Astrocyte (in vitro differentiated cells and primary cell): ENCODE results near the gene CD70. TPM values are rescaled to one million over a fixed set of nuclear protein-coding genes. Genes with fewer than 3 reads are reported as not detected.

Source experiments
- DNase-seq: peaks from one replicate; pipeline ENCODE4 v3.0.0-alpha.2; 2010; ENCODE audit warnings: low read depth
- FAIRE-seq: peaks from 2 replicates; lab custom pipeline; 2011; peaks lifted over from hg19 to GRCh38; lab: Jason Lieb, UNC
- H2AFZ ChIP-seq: 2 replicates; pipeline ENCODE4 v1.6.0; 2012; ENCODE audit warnings: low read depth, low read length, inconsistent platforms
- H3K27ac ChIP-seq: 2 replicates; pipeline ENCODE4 v1.5.1; 2011; ENCODE audit warnings: low read depth, low read length, inconsistent platforms
- H3K27me3 ChIP-seq: 2 replicates; pipeline ENCODE4 v1.6.0; 2011; ENCODE audit warnings: low read length, inconsistent platforms; ENCODE audit not compliant: insufficient read depth
- H3K36me3 ChIP-seq: 2 replicates; pipeline ENCODE4 v1.5.1; 2011; ENCODE audit warnings: low read length, inconsistent platforms; ENCODE audit not compliant: insufficient read depth
- H3K4me1 ChIP-seq: 2 replicates; pipeline ENCODE4 v1.5.1; 2011; ENCODE audit warnings: low read length, inconsistent platforms; ENCODE audit not compliant: insufficient read depth
- H3K4me2 ChIP-seq: 2 replicates; pipeline ENCODE4 v1.6.0; 2012; ENCODE audit warnings: low read length, inconsistent platforms
- H3K4me3 ChIP-seq: 2 replicates; pipeline ENCODE4 v1.5.1; 2011; ENCODE audit warnings: low read depth, mild to moderate bottlenecking, low read length, inconsistent platforms; ENCODE audit not compliant: insufficient read depth
- H3K79me2 ChIP-seq: 2 replicates; pipeline ENCODE4 v1.6.0; 2012; ENCODE audit warnings: mild to moderate bottlenecking, low read length, inconsistent platforms; ENCODE audit not compliant: insufficient read depth
- H3K9ac ChIP-seq: 2 replicates; pipeline ENCODE4 v1.6.0; 2012; ENCODE audit warnings: mild to moderate bottlenecking, low read length, inconsistent platforms
- H3K9me3 ChIP-seq: 2 replicates; pipeline ENCODE4 v1.5.1; 2012; ENCODE audit warnings: low read depth, mild to moderate bottlenecking, low read length, inconsistent platforms; ENCODE audit not compliant: insufficient read depth
- H4K20me1 ChIP-seq: 2 replicates; pipeline ENCODE4 v1.6.0; 2012; ENCODE audit warnings: low read length, inconsistent platforms; ENCODE audit not compliant: insufficient read depth
- H3K27ac Mint-ChIP-seq: one replicate; pipeline ENCODE4 v1.8.0; 2021; ENCODE audit warnings: mild to moderate bottlenecking, mixed read lengths; ENCODE audit not compliant: unreplicated experiment
- H3K27me3 Mint-ChIP-seq: one replicate; pipeline ENCODE4 v1.8.0; 2021; ENCODE audit warnings: low read depth, mixed read lengths; ENCODE audit not compliant: unreplicated experiment
- H3K36me3 Mint-ChIP-seq: one replicate; pipeline ENCODE4 v1.8.0; 2021; ENCODE audit warnings: low read depth, mixed read lengths; ENCODE audit not compliant: unreplicated experiment
- H3K4me1 Mint-ChIP-seq: one replicate; pipeline ENCODE4 v1.8.0; 2021; ENCODE audit warnings: low read depth, mixed read lengths; ENCODE audit not compliant: unreplicated experiment
- H3K4me3 Mint-ChIP-seq: one replicate; pipeline ENCODE4 v1.8.0; 2021; ENCODE audit warnings: mild to moderate bottlenecking, moderate library complexity, mixed read lengths; ENCODE audit not compliant: unreplicated experiment
- H3K9me3 Mint-ChIP-seq: one replicate; pipeline ENCODE4 v1.8.0; 2021; ENCODE audit warnings: mild to moderate bottlenecking, mixed read lengths; ENCODE audit not compliant: unreplicated experiment
- CTCF ChIP-seq: IDR thresholded peaks from 2 replicates; pipeline ENCODE4 v1.5.1; 2011; ENCODE audit warnings: low read depth, mild to moderate bottlenecking, inconsistent platforms, low read length, moderate library complexity; ENCODE audit not compliant: insufficient read depth
- EZH2 ChIP-seq: IDR thresholded peaks from 2 replicates; pipeline ENCODE4 v1.6.1; 2012; ENCODE audit warnings: mild to moderate bottlenecking, low read length, inconsistent platforms; ENCODE audit not compliant: insufficient read depth
- total RNA-seq: library from RNA; stranded (reverse); gene quantifications from 2 replicates; pipeline ENCODE4 v1.2.1, GENCODE V29; 2021

Gene CD70
- total RNA-seq, 1 donor from 2014 or later = 0.48 TPM

GRCh38 chr19:6543866-6544347 lies 47.0 kb downstream of the CD70 start:
- no peak for TF ChIP-seq EZH2
- no peak for TF ChIP-seq CTCF
- Mint-ChIP-seq H3K4me1 (no peaks in the 10 kb centered on the region), H3K4me3 (no peak overlapping the region), H3K27ac (no peak overlapping the region), H3K36me3 (no peaks in the 10 kb centered on the region), H3K9me3 (peaks cover 15% of the 10 kb centered on the region), H3K27me3 (peaks cover 8% of the 10 kb centered on the region)
- Histone ChIP-seq H3K36me3 (no peaks in the 10 kb centered on the region), H2AFZ (no peak overlapping the region), H3K79me2 (no peaks in the 10 kb centered on the region), H3K4me2 (no peak overlapping the region), H3K27ac (no peak overlapping the region), H3K4me3 (no peak overlapping the region), H3K4me1 (no peaks in the 10 kb centered on the region), H3K9ac (no peak overlapping the region), H4K20me1 (no peaks in the 10 kb centered on the region), H3K9me3 (no peaks in the 10 kb centered on the region), H3K27me3 (no peaks in the 10 kb centered on the region)
- DNase-seq = no peak
- FAIRE-seq = no peak

- H3K4me1 Mint-ChIP-seq = no peaks in the 10 kb centered on the region
- H3K4me3 ChIP-seq = no peak overlapping the region
- H3K36me3 ChIP-seq = no peaks in the 10 kb centered on the region
- no peak overlapping the region for H2AFZ ChIP-seq
- peaks cover 11% of the 10 kb centered on the region for H3K9me3 Mint-ChIP-seq
- no peaks in the 10 kb centered on the region for H3K79me2 ChIP-seq
- H3K27ac ChIP-seq = no peak overlapping the region
- FAIRE-seq (no peak), DNase-seq (no peak)
- no peak overlapping the region for H3K4me3 Mint-ChIP-seq
- no peaks in the 10 kb centered on the region for H3K27me3 ChIP-seq
- peaks cover 8% of the 10 kb centered on the region for H3K27me3 Mint-ChIP-seq
- no peaks in the 10 kb centered on the region for H4K20me1 ChIP-seq
- no peak overlapping the region for H3K27ac Mint-ChIP-seq
- no peak for TF ChIP-seq EZH2
- TF ChIP-seq CTCF = no peak
- no peaks in the 10 kb centered on the region for H3K4me1 ChIP-seq
- H3K4me2 ChIP-seq = no peak overlapping the region
- no peaks in the 10 kb centered on the region for H3K9me3 ChIP-seq
- no peaks in the 10 kb centered on the region for H3K36me3 Mint-ChIP-seq
- no peak overlapping the region for H3K9ac ChIP-seq
These were observed 49.8 kb downstream of the CD70 start for GRCh38 chr19:6540918-6541689.

- H3K36me3 ChIP-seq = no peaks in the 10 kb centered on the region
- H3K36me3 Mint-ChIP-seq = no peaks in the 10 kb centered on the region
- H3K27ac ChIP-seq = no peak overlapping the region
- H3K4me3 Mint-ChIP-seq = no peak overlapping the region
- no peak overlapping the region for H3K4me2 ChIP-seq
- H4K20me1 ChIP-seq = no peaks in the 10 kb centered on the region
- H3K79me2 ChIP-seq = no peaks in the 10 kb centered on the region
- FAIRE-seq = no peak
- H3K27me3 ChIP-seq = no peaks in the 10 kb centered on the region
- no peak for TF ChIP-seq EZH2
- no peak for DNase-seq
- peaks cover 11% of the 10 kb centered on the region for H3K27me3 Mint-ChIP-seq
- H3K4me1 ChIP-seq = no peaks in the 10 kb centered on the region
- no peak overlapping the region for H3K27ac Mint-ChIP-seq
- peaks cover 5% of the 10 kb centered on the region for H3K9me3 Mint-ChIP-seq
- peaks cover 3% of the 10 kb centered on the region for H3K9me3 ChIP-seq
- no peaks in the 10 kb centered on the region for H3K4me1 Mint-ChIP-seq
- no peak overlapping the region for H2AFZ ChIP-seq
- H3K4me3 ChIP-seq = no peak overlapping the region
- H3K9ac ChIP-seq = no peak overlapping the region
These were observed 51.4 kb downstream of the CD70 start for GRCh38 chr19:6539514-6539913.

Other genes starting within 250 kb of the CD70 start
- gene CLPP, start 229.6 kb downstream of the CD70 start, total RNA-seq = 90.5 and 93.8 TPM in 2 replicates
- 58.4 and 63.2 TPM in 2 replicates for gene ALKBH7, start 218.4 kb downstream of the CD70 start, total RNA-seq
- gene PSPN, start 215.2 kb downstream of the CD70 start, total RNA-seq = 2.8 and 3.0 TPM in 2 replicates
- gene GTF2F1, start 198.0 kb downstream of the CD70 start, total RNA-seq = 92.3 and 95.4 TPM in 2 replicates
- gene KHSRP, start 166.3 kb downstream of the CD70 start, total RNA-seq = 273 and 297 TPM in 2 replicates
- 0.55 and 0.75 TPM in 2 replicates for gene SLC25A41, start 157.4 kb downstream of the CD70 start, total RNA-seq
- gene SLC25A23, start 131.4 kb downstream of the CD70 start, total RNA-seq = 37.5 and 41.8 TPM in 2 replicates
- 1.2 and 1.6 TPM in 2 replicates for gene CRB3, start 126.9 kb downstream of the CD70 start, total RNA-seq
- gene DENND1C, start 109.4 kb downstream of the CD70 start, total RNA-seq = 0.19 TPM in 1 of 2 replicates, not detected in the other
- 0.75 and 1.7 TPM in 2 replicates for gene TUBB4A, start 88.8 kb downstream of the CD70 start, total RNA-seq
- 2.3 and 2.4 TPM in 2 replicates for gene TNFSF9, start 60.1 kb downstream of the CD70 start, total RNA-seq
- not detected in 2 replicates for gene TNFSF14, start 79.0 kb upstream of the CD70 start, total RNA-seq
- gene C3, start 129.5 kb upstream of the CD70 start, total RNA-seq = 0.77 and 2.4 TPM in 2 replicates
- 41.6 and 50.9 TPM in 2 replicates for gene GPR108, start 146.4 kb upstream of the CD70 start, total RNA-seq
- gene TRIP10, start 148.5 kb upstream of the CD70 start, total RNA-seq = 36.3 and 41.4 TPM in 2 replicates
- gene SH2D3A, start 176.3 kb upstream of the CD70 start, total RNA-seq = 0.91 and 2.6 TPM in 2 replicates
- gene VAV1, start 181.6 kb upstream of the CD70 start, total RNA-seq = not detected in 2 replicates